Activated CD8-positive, alpha-beta memory T cell treated with anti-CD3 and anti-CD28 coated beads for 36 hours (primary cell): ENCODE measurements around the gene MARS1. TPM values are rescaled to one million over a fixed set of nuclear protein-coding genes. Genes with fewer than 3 reads are reported as not detected.

Experiments
- CTCF ChIA-PET: fragments of 350-600 bp; sonication (Branson Sonifier 250); formaldehyde crosslinking; loops from one replicate; lab custom pipeline; 2021; ENCODE audit warnings: antibody characterized with exemption; lab: Charles Lee
- POLR2A ChIA-PET: fragments of 350-600 bp; sonication (Branson Sonifier 250); formaldehyde crosslinking; loops from one replicate; lab custom pipeline; 2021; ENCODE audit warnings: antibody characterized with exemption; lab: Charles Lee
- total RNA-seq, 2 experiments: library from RNA; stranded (reverse); gene quantifications; one replicate each; pipeline ENCODE4 v1.2.3, GENCODE V29; 2021

Gene MARS1
- total RNA-seq, 2 experiments from 2014 or later: 438 to 455 TPM

GRCh38 chr12:57517187-57517586 lies 29.3 kb downstream of the MARS1 start:
- CTCF ChIA-PET: interaction anchor here (0.6 to 1.5 kb wide), 3 partner anchors 11 to 303 kb away, joined by 3 to 4 read pairs (median 3); no protein-coding TSS in a partner anchor
- POLR2A ChIA-PET: interaction anchor here (1.6 kb wide), 1 partner anchor 30 kb away, joined by 4 read pairs; the partner anchor contains the start of gene DCTN2

DNA sequence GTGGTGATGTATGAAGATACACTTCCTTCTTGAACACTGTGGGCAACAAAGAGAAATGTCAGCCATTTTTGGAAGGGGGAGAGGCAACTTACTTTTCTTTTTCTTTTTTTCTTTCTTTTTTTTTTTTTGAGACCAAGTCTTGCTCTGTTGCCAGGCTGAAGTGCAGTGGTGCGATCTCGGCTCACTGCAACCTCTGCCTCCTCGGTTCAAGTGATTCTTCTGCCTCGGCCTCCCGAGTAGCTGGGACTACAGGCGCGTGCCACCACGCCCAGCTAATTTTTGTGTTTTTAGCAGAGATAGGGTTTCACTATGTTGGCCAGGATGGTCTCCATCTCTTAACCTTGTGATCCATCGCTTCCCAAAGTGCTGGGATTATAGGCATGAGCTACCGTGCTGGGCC lies 29.9 kb downstream of the MARS1 start:
- ChIA-PET CTCF (interaction anchor here (0.6 to 1.5 kb wide), 3 partner anchors 14 to 304 kb away, joined by 3 to 4 read pairs (median 3); no protein-coding TSS in a partner anchor), POLR2A (interaction anchor here (0.6 to 1.6 kb wide), 3 partner anchors 21 to 176 kb away, joined by 4 to 5 read pairs (median 4); partner anchors contain the start of genes DCTN2 and OS9)

DNA sequence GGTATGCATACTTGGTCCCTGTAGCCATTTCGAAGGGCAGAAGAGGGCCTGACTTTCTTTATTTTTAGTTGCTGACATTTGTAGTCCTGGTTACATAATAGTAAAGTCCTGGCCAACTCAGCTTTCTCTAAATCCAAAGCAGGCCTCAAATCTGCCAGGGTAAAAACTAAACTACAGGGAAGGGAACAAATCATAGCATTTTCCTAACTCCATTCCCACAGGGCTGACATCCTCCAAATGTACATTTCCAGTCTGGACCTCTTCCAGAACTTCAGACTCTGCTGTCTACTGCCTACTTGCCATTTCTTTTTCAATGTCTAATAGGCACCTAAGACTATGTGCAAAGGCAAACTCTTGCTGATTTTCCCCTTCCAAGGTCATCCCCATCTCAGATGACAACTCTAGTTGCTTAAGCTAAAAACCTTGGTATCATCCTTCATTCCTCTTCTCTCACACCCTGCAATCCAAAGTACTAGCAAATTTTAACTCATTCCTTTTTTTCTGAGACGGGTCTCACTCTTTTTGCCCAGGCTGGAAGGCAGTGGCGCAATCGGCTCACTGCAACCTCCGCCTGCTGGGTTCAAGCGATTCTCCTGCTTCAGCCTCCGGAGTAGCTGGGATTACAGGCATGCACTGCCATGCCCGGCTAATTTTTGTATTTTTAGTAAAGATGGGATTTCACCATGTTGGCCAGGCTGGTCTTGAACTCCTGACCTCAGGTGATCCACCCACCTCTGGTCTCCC lies 30.5 kb downstream of the MARS1 start:
- ChIA-PET POLR2A (interaction anchor here (0.6 to 2.6 kb wide), 5 partner anchors 22 to 176 kb away, joined by 3 to 10 read pairs (median 4); partner anchors contain the start of genes ARHGAP9 and OS9), CTCF (interaction anchor here (1.1 to 2.1 kb wide), 3 partner anchors 21 to 304 kb away, joined by 3 to 7 read pairs (median 4); no protein-coding TSS in a partner anchor)

GRCh38 chr12:57518920-57519795 lies 31.3 kb downstream of the MARS1 start:
- ChIA-PET POLR2A (interaction anchor here (0.6 to 2.6 kb wide), 9 partner anchors 8 to 89 kb away, joined by 3 to 10 read pairs (median 5); partner anchors contain the start of genes ARHGAP9 and DCTN2), CTCF (interaction anchor here (0.6 to 2.1 kb wide), 4 partner anchors 22 to 212 kb away, joined by 3 to 7 read pairs (median 4); partner anchors contain the start of gene MARS1)

DNA sequence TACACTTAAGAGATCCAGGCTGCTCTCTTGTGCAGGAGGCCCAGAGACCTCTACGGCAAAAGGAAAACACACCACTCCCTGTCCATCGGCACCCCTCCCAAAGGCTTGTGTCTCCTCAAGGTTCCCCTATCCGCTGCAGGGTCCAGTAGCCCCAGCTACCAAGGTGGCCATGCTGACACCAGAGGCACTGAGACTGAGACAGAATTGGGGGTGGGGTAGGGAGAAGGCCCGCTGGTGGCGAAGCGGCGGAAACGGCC lies 31.9 kb downstream of the MARS1 start:
- CTCF ChIA-PET: interaction anchor here (0.6 to 2.1 kb wide), 4 partner anchors 23 to 212 kb away, joined by 3 to 7 read pairs (median 4); partner anchors contain the start of gene MARS1

DNA sequence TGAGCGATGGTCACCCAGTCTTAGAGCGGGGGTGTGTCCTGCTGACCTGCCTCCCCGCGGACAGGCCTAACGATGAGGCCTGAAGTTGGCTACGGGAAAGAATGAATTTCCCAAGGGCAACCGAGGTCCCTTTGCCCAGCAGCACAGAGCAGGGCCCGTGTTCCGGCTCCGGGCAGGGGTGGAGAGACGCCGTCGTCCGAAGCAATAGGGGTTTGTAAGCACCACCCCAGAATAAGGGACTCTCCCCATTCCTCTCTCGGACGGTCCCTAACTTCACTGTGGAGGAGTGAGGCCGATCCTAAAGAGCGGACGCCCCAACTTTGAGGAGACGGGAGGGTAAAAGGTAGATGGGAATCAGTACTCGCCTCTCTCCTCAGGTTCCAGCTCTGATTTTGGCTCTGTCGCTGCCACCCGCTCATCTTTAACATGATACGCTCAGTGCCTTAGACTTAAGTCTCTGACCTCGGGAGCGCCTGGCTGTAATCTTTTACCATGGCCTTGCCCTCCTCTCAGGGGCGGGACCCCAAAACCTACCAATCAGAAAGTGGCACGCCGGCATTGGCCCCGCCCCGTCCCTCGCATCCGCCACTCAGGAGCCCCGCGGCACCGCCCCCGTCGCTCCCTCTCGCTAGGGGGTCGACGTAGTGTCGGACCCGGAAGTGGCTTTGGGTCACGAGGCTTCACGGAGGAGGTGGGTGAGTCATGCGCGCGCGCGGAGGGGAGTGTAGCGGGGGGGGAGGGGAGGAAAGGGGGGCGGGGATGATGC lies 32.4 kb downstream of the MARS1 start, which contains the start of gene DDIT3:
DDIT3 (minus strand) TSS at position 462 of the 766 bp plus-strand sequence. CDS start 3,108 bp downstream, outside the sequence.
- POLR2A ChIA-PET: interaction anchor here (0.7 to 2.6 kb wide), 11 partner anchors 9 to 293 kb away, joined by 3 to 10 read pairs (median 3); partner anchors contain the start of genes ARHGAP9 and DCTN2
- CTCF ChIA-PET: interaction anchor here (1.5 to 2.1 kb wide), 2 partner anchors 32 to 43 kb away, joined by 4 to 7 read pairs; partner anchors contain the start of gene MARS1

More for the DNA sequence above, 31.9 kb downstream of the MARS1 start:
- POLR2A ChIA-PET: interaction anchor here (0.6 to 2.6 kb wide), 9 partner anchors 8 to 293 kb away, joined by 3 to 10 read pairs (median 5); partner anchors contain the start of genes ARHGAP9 and DCTN2

GRCh38 chr12:57521525-57522010 lies 33.7 kb downstream of the MARS1 start:
- ChIA-PET POLR2A (no interaction called here), CTCF (no interaction called here)

GRCh38 chr12:57522011-57522886 lies 34.4 kb downstream of the MARS1 start, which contains the start of gene MBD6:
TSS of gene MBD6 (plus strand) at chr12:57522824. CDS start at chr12:57524304, 1,480 bp downstream.
- POLR2A ChIA-PET: interaction anchor here (1.0 kb wide), 1 partner anchor 31 kb away, joined by 3 read pairs; no protein-coding TSS in a partner anchor

DNA sequence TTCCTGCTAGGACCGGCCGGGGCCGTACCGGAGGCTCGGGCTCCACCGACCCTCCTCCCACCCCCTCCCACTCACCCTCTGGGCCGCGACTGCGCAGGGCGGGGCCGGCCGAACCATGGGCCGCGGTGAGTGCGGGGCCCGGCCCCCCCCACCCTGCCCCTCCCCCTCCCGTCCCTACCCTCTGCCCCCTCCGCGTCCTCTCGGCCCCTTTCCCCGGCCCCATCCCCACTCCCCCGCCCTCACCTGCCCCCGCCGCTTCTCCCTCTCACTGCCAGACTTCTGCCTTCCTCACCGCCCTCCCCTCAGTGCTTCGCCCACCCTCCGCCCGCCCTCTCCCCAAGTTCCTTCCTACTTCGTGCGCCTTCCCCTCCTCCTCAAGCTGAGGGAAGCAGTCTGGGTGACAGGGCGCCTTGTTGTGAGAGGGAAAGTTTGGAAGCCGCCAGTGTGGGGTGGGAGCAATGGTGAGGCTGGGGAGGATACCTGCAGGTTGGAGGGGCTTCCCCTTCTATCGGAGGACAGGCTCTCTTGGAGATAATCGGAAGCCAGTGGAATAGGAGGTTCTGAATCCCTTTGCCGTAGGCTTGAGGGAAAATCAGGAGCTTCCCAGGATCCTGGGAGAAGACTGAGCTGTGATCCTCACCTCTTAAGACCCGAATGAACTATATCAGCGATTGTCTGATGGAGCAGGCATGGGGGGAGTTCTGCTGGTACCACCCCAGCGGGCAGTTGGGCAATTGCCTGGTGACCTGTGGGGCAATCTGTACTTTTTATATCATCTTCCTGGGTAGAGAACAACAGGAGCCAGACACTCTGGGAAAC lies 35.2 kb downstream of the MARS1 start:
- POLR2A ChIA-PET: interaction anchor here (1.0 kb wide), 1 partner anchor 32 kb away, joined by 3 read pairs; no protein-coding TSS in a partner anchor
- CTCF ChIA-PET: no interaction called here

More at GRCh38 chr12:57522011-57522886, 34.4 kb downstream of the MARS1 start, which contains the start of gene MBD6:
- CTCF ChIA-PET: no interaction called here

GRCh38 chr12:57523706-57524614 lies 36.1 kb downstream of the MARS1 start:
- POLR2A ChIA-PET: interaction anchor here (0.5 to 1.0 kb wide), 5 partner anchors 23 to 217 kb away, joined by 3 to 4 read pairs (median 3); partner anchors contain the start of gene DCTN2
- CTCF ChIA-PET: interaction anchor here (0.5 to 1.2 kb wide), 3 partner anchors 21 to 134 kb away, joined by 3 read pairs; no protein-coding TSS in a partner anchor

- CTCF ChIA-PET: interaction anchor here (0.9 to 1.2 kb wide), 2 partner anchors 58 to 133 kb away, joined by 3 read pairs; no protein-coding TSS in a partner anchor
Measured at GRCh38 chr12:57524814-57525614, 37.1 kb downstream of the MARS1 start.

GRCh38 chr12:57525615-57526383 lies 37.9 kb downstream of the MARS1 start:
- CTCF ChIA-PET: no interaction called here
- POLR2A ChIA-PET: no interaction called here

More at GRCh38 chr12:57524814-57525614, 37.1 kb downstream of the MARS1 start:
- POLR2A ChIA-PET: interaction anchor here (0.8 to 1.0 kb wide), 2 partner anchors 22 to 67 kb away, joined by 3 read pairs; partner anchors contain the start of gene DCTN2
